Measurements from ENCODE around the gene KIR3DL3.
"Not testable (repeated sequence)": the region's sequence is repeated elsewhere in the genome, so short reads cannot be mapped to it uniquely, and the experiment has no call there.

GRCh38 chr19:54775095-54775815, 51.0 kb downstream of the KIR3DL3 start:
- TF ChIP-seq POLR2A, CTCF (IDR thresholded peaks at IDR 0.05): not testable (repeated sequence)
